Measurements from ENCODE around the gene SLC35E1.
"Not testable (repeated sequence)": the region's sequence is repeated elsewhere in the genome, so short reads cannot be mapped to it uniquely, and the experiment has no call there.

Gene SLC35E1

DNA sequence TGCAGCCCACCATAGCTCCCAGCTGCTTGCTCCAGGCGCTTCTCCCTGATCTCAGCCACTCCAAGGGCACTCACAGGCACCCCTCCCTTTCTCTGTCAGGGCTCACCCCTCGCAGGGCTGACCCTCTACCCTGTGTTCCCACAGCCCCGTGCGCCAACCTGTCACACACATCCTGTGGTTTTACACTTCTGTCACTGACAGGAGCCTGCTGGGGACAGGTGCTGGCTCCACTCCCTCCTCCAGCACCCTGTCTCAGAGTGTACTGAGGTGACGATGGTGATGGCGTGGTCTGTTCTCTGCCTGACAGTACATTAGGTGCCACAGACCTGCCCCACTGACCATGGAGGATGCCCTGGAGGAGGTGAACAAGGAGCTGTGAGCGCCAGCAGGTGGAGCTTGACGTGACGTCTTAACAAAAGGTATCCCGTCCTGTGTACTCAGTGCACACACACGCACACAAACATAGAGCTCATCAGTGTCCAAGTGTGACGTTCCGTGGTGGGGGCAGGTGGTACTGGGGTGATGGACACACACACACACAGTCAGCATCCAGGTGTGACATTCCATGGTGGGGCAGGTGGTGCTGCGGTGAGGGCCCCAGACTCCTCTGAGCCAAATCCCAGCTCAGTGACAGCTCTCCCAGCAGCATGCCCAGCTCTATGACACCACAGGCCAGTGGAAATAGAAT lies 55.1 kb downstream of the SLC35E1 start:
- H3K4me3 ChIP-seq (replicated peaks; ENCODE audit: low read depth, low read length) = no peak overlapping the region
- peaks cover 36% of the 10 kb centered on the region for H3K36me3 ChIP-seq (ENCODE audit: control insufficient read depth, insufficient read depth, low read length)
- H3K27me3 ChIP-seq (replicated peaks; ENCODE audit: control insufficient read depth, insufficient read depth, low read length) = no peaks in the 10 kb centered on the region
- no peak for DNase-seq (ENCODE audit: extremely low read depth, insufficient read length)
- TF ChIP-seq CTCF (IDR thresholded peaks at IDR 0.05; ENCODE audit: insufficient read depth, low read length, poor library complexity, severe bottlenecking) = no peak

GRCh38 chr19:16516381-16516780 lies 55.8 kb downstream of the SLC35E1 start:
- Histone ChIP-seq H3K4me3 (replicated peaks; ENCODE audit: low read depth, low read length) (no peak overlapping the region), H3K27me3 (replicated peaks; ENCODE audit: control insufficient read depth, insufficient read depth, low read length) (no peaks in the 10 kb centered on the region), H3K36me3 (ENCODE audit: control insufficient read depth, insufficient read depth, low read length) (peaks cover 32% of the 10 kb centered on the region)
- no peak for DNase-seq (ENCODE audit: extremely low read depth, insufficient read length)
- TF ChIP-seq CTCF (IDR thresholded peaks at IDR 0.05; ENCODE audit: insufficient read depth, low read length, poor library complexity, severe bottlenecking) = no peak

- no peak overlapping the region for H3K4me3 ChIP-seq (replicated peaks; ENCODE audit: low read depth, low read length)
- no peaks in the 10 kb centered on the region for H3K27me3 ChIP-seq (replicated peaks; ENCODE audit: control insufficient read depth, insufficient read depth, low read length)
- TF ChIP-seq CTCF (IDR thresholded peaks at IDR 0.05; ENCODE audit: insufficient read depth, low read length, poor library complexity, severe bottlenecking) = no peak
- DNase-seq (ENCODE audit: extremely low read depth, insufficient read length) = no peak
- peaks cover 22% of the 10 kb centered on the region for H3K36me3 ChIP-seq (ENCODE audit: control insufficient read depth, insufficient read depth, low read length)
Measured at GRCh38 chr19:16514383-16515019, 57.7 kb downstream of the SLC35E1 start.

DNA sequence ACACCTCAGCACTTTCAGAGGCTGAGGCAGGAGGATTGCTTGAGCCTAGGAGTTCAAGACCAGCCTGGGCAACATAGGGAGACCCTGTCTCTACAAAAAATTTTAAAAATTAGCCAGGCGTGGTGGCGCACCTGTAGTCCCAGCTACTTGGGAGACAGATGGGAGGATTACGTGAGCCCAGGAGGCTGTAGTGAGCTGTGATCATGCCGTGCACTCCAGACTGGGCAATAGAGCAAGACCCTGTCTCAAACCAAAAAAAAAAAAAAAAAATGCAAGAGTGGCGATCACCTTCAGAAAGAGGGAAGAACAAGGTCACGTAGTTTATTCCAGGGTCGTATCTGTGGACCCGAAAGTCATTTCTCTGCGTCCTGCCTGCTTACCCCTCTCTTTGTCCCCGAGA lies 59.6 kb downstream of the SLC35E1 start:
- not testable (repeated sequence) for DNase-seq (ENCODE audit: extremely low read depth, insufficient read length); H3K4me3 ChIP-seq (replicated peaks; ENCODE audit: low read depth, low read length); H3K27me3 ChIP-seq (replicated peaks; ENCODE audit: control insufficient read depth, insufficient read depth, low read length)
- H3K36me3 ChIP-seq (ENCODE audit: control insufficient read depth, insufficient read depth, low read length) = peaks cover 15% of the 10 kb centered on the region

DNA sequence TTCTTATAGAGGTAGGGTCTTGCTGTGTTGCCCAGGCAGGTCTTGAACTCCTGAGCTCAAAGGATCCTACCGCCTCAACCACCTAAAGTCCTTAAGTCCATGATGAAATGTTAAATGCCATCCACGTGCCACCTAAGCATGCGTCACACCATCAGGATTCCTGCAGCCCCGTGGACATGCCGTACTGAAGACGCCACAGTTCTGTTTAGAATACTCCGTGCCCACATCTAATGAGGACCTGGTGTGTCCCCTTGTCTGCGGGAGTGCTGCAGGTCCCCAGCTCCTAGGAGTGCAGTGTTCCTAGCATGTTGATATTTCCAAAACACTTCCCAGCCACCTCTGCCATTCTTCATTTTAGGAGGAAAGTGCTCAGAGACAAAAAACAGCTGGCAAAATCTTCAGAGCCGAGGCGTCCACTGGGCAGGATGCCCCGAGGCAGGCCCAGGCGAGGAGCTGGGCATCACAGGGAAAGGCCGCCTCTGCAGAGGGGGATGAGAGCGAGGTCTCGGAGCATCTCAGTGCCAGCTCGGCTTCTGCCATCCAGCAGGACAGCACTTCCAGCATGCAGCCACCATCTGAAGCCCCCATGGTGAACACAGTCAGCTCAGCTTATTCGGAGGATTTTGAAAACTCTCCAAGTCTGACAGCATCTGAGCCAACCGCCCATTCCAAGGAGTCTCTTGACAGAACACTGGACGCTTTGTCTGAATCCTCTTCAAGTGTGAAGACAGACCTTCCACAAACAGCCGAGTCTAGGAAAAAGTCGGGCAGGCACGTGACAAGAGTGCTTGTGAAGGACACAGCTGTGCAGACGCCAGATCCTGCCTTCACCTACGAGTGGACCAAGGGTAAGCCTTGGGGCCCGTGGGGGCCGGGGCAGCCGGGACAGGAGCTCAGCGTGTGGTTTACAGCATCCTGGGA lies 62.8 kb downstream of the SLC35E1 start:
- TF ChIP-seq CTCF (IDR thresholded peaks at IDR 0.05; ENCODE audit: insufficient read depth, low read length, poor library complexity, severe bottlenecking) = no peak
- no peak for DNase-seq (ENCODE audit: extremely low read depth, insufficient read length)
- Histone ChIP-seq H3K27me3 (replicated peaks; ENCODE audit: control insufficient read depth, insufficient read depth, low read length) (no peaks in the 10 kb centered on the region), H3K4me3 (replicated peaks; ENCODE audit: low read depth, low read length) (no peak overlapping the region), H3K36me3 (ENCODE audit: control insufficient read depth, insufficient read depth, low read length) (peaks cover 4% of the 10 kb centered on the region; the same call in 1 of the 2 replicates)

GRCh38 chr19:16508546-16508945 lies 63.7 kb downstream of the SLC35E1 start:
- Histone ChIP-seq H3K36me3 (ENCODE audit: control insufficient read depth, insufficient read depth, low read length) (peaks cover 7% of the 10 kb centered on the region), H3K27me3 (replicated peaks; ENCODE audit: control insufficient read depth, insufficient read depth, low read length) (no peaks in the 10 kb centered on the region), H3K4me3 (replicated peaks; ENCODE audit: low read depth, low read length) (no peak overlapping the region)
- no peak for DNase-seq (ENCODE audit: extremely low read depth, insufficient read length)
- no peak for TF ChIP-seq CTCF (IDR thresholded peaks at IDR 0.05; ENCODE audit: insufficient read depth, low read length, poor library complexity, severe bottlenecking)
